ENCODE measurements around the gene ZFYVE21.
A peak's percentile ranks its signal among the peaks of the same experiment; 100 is the strongest.
"Not testable (repeated sequence)": the region's sequence is repeated elsewhere in the genome, so short reads cannot be mapped to it uniquely, and the experiment has no call there.

The ZFYVE21 gene

GRCh38 chr14:103772078-103772712 lies 56.6 kb downstream of the ZFYVE21 start:
- no peak for DNase-seq

GRCh38 chr14:103773521-103773920 lies 57.9 kb downstream of the ZFYVE21 start:
- DNase-seq: no peak

GRCh38 chr14:103775506-103775905 lies 59.9 kb downstream of the ZFYVE21 start:
- peak; percentile 24 for DNase-seq

- not testable (repeated sequence) for DNase-seq
Observed at GRCh38 chr14:103776319-103776718, 60.7 kb downstream of the ZFYVE21 start.

- DNase-seq: no peak
Observed at GRCh38 chr14:103782376-103782775, 66.8 kb downstream of the ZFYVE21 start.

Data from DMS79 treated with DMSO at 0.1 percent for 48 hours (cell line).